HG02798 (cell line): ENCODE data around the gene RBM6.
"Not testable (repeated sequence)": the region's sequence is repeated elsewhere in the genome, so short reads cannot be mapped to it uniquely, and the experiment has no call there.

Experiments
- ATAC-seq: cut with Tn5 transposase; IDR thresholded peaks from one replicate; pipeline ENCODE4 v1.9.1; 2021; ENCODE audit warnings: mild to moderate bottlenecking; ENCODE audit not compliant: unreplicated experiment, poor library complexity

Gene RBM6

DNA sequence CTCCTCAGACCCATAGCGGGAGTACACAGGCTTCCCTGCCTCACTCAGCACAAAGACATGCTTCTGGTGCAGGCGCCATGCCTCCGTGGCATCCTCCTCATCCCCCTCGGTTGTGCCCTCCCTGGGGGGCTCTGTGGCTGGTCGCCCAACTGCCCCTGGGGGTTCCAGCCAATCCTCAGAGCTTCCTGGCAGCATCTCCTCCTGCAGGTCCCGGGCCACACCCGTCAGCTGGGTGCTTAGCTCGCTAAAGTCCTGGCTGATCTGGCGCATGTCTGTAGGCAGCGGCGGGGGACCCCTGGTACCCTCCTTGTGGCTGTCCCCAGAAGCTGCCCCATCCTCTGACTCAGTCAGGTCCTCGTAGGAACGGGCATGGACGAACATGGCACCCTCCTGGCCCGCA lies 28.3 kb upstream of the RBM6 start:
- ATAC-seq: no peak

DNA sequence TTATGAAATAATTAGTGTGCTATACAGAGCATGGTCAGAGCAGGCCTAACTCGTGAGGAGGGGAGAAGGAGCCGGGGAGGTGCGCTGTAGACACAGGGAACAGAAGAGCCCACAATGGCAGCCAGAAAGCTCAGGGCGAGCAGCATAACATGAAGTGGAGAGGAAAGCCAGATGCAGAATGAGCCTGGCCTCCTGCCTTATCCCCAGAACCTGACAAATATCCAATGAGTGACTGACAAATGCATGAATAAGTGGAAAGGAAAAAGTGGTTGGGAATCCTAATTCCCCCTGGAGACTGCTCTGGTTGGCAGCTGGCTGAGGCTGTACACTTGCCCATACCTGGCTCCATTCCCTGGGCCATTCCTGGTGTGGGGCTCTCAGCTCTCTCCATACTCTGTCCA lies 27.1 kb upstream of the RBM6 start:
- ATAC-seq: no peak

DNA sequence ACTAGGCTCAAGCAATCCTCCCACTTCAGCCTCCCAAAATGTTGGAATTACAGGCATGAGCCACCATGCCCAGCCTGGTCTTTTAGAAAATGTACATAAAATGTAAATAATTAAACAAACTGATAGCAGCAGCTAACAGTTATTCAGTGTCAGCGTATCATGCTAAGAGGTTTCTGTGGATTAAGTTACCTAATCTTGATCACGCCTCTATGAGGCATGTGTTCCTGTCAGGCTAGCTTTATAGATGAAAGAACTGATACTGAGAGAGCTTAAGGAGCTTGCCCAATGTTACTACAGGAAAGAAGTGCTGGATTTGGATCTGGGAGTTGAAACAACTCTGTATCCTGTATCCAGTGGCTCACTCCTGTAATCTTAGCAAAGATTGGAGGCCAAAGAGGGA lies 25.0 kb upstream of the RBM6 start:
- ATAC-seq: no peak

DNA sequence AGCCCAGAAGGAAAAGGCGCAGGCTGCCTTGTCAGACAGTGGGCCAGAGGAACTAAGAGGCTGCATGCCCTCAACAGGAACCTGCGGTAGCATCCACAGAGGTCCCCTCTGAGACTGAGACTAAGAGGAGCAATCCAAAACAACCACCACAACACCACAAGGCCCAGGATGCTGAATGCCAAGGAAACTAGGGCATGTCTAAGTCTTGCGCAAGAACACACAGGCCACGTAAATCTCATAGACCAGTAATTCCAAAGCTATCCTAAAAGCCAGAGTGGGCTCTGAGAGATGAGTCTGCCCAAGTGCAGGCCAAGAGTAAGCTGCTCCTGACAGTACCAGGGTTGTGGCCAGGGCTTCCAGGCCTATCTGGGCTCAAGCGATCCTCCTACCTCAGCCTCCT lies 23.3 kb upstream of the RBM6 start:
- ATAC-seq: no peak

DNA sequence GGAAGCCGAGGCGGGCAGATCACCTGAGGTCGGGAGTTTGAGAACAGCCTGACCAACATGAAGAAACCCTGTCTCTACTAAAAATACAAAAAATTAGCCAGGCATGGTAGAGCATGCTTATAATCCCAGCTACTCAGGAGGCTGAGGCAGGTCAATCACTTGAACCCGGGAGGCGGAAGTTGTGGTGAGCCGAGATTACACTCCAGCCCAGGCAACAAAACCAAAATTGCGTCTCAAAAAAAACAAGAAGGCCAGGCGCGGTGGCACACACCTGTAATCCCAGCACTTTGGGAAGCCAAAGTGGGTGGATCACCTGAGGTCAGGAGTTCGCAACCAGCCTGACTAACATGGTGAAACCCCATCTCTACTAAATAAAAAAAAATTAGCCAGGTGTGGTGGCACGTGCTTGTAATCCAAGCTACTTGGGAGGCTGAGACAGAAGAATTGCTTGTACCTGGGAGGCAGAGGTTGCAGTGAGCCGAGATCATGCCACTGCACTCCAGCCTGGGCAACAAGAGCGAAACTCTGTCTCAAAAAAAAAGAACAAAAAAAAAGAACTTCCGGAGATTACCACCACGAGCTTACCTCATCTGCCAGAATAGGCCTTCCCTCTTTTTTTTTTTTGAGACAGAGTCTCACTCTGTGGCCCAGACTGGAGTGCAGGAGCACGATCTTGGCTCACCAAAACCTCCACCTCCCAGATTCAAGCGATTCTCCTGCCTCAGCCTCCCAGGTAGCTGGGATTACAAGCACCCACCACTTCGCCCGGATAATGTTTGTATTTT lies 22.0 kb upstream of the RBM6 start:
- not testable (repeated sequence) for ATAC-seq

DNA sequence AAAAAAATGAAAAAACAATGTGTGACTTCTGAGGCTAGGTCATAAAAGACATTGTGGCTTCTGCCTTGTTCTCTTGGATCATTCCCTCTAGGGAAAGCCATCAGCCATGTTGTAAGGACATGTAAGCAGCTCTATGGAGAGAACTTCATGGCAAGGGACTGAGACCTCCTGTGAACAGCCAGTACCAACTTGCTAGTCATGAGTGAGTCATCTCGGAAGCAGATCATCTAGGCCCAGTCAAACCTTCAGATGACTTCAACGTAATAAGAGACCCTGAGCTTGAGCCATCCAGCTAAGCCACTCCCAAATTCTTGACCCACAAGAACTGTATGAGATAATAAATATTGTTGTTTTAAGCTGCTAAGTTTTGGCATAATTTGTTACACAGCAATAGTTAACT lies 15.3 kb upstream of the RBM6 start:
- ATAC-seq: no peak

DNA sequence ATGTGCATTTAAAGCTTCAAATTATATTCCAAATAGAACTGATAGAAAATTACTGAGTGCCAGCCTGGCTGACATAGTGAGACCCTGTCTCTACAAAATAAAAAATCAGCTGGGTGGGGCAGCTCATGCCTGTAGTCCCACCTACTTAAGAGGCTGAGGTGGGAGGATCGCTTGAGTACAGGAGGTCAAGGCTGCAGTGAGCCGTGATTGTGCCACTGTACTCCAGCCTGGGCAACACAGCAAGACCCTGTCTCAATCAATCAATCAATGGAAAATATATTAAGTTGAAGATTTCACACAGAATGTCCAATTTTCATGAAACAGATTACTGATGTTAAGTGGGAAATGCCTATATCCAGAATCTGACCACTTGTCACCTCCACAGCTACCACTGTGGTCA lies 14.5 kb upstream of the RBM6 start:
- ATAC-seq: no peak

DNA sequence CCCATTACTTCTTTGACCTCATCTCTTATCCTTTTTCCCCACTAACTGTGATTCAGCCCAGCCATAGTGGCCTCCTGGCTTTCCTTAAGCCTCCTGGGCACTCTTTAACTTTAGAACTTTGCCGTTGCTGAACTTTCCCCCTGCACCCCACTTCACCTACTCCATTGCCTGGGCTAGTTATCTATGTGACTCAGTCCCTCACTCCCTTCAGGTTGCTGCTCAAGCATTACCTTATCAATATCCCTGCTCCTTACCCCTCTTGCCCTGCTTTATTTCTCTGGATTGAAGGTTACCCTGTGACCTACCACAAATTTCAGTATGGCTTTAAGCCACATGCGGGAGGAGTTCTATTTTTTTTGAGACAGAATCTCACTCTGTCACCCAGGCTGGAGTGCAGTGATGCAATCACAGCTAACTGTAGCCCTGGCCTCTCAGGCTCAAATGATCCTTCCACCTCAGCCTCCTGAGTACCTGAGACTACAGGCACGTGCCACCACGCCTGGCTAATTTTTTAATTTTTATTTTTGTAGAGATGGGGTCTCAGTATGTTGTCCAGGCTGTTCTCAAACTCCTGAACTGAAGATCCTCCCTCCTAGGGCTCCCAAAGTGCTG lies 13.7 kb upstream of the RBM6 start:
- no peak for ATAC-seq

DNA sequence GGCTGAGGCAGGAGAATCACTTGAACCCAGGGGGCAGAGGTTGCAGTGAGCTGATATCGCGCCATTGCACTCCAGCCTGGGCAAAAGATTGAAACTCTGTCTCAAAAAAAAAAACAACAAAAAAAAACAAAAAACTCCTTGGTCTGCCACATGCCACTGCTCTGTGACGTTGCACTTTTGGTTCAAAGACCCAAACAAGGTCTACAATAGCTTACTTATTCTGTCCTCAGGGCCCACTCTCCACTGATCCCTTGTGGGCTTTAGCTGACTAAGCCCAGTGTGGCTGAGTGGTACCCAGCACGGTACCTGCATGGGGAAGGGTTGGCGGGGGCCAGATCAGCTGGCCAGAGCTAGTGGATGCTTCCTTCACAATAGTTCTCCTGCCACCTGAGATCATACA lies 12.2 kb upstream of the RBM6 start:
- ATAC-seq: no peak

DNA sequence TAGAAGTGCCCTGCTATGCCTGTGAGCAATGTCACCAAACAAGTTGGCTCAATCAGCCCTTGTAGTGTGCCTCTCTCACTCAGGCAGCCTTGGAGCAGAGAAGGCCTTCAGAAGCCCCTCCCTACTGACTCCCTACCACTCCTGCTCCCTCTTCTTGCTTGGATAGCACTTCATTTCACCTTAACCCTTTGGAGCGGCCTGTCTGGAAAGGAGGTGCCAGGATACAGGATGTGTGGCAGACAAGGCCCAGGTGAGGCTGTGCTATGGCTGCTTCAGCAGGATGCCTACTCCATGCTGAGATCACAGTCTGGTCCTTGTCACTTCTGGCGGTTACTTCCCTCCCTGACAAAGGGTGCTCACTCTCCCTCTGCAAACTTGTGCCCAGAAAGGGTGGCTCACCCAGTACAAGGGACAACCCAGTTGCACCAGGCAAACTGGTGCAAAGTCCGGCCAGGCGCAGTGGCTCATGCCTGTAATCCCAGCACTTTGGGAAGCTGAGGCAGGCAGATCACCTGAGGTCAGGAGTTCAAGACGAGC lies 11.4 kb upstream of the RBM6 start:
- ATAC-seq: no peak

DNA sequence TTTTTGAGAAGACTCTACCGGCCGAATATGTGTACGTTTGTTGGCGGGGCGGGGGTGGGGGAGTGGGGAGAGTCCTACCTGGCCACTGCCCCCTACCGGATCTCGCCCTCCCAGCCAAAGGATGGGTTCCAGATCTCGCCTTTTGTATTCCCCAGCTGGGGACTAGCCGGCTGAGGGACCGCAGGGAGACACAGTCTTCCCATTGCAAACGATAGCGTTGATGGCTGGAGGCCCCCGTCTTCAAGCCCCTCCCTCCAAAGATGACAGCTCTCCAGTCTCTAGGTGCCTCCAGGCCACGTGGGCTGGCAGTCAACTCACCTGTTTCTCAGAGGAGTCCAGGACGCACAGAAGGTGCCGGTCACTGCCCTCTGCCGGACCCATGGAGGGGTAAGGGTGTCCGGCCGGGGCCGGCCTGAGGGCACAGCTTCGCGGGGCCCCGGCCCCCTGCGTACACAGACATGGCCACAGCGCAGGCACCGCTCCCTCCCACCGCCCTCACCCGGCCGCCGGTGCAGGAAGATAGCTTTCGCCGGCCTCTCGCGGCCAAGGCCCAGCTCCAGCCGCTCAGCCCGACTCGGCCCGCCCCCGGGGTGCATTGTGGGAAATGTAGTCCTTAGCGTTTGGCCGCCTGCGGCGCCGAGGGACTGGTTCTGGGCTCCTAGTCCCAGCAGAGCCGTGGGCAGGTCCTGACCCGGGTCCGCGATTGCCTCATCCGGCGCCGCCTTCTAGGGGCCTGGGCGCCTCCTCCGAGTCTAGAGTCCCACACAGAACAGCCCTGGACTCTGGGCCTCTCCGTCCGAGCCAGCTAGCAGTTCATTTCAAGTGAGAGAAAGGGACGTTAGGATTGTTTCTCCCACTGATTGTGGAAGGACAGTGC lies 10.4 kb upstream of the RBM6 start, which contains the start of gene MON1A:
Gene MON1A (minus strand): TSS at position 521 of the 877 bp plus-strand sequence. CDS start 16,465 bp downstream, outside the sequence.
- ATAC-seq: peak; percentile 92

DNA sequence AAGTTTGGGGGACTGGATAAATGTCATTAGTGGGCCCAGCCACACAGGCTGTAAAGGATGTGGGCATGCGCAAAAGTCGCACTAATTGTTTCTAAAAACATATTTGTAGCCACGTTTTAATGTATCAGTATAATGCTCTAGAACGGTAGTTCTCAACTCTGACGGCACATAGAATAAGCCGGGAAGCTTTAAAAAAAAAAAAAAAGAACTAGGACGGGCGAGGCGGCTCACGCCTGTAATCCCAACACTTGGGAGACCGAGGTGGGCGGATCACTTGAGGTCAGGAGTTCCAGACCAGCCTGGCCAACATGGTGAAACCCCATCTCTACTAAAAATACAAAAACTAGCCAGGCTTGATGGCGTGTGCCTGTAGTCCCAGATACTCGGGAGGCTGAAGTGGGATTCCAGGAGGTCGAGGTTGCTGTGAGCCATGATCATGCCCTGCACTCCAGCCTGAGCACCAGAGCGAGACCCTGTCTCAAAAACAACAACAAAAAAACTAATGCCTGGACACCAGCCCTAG lies 9.7 kb upstream of the RBM6 start:
- ATAC-seq: no peak

DNA sequence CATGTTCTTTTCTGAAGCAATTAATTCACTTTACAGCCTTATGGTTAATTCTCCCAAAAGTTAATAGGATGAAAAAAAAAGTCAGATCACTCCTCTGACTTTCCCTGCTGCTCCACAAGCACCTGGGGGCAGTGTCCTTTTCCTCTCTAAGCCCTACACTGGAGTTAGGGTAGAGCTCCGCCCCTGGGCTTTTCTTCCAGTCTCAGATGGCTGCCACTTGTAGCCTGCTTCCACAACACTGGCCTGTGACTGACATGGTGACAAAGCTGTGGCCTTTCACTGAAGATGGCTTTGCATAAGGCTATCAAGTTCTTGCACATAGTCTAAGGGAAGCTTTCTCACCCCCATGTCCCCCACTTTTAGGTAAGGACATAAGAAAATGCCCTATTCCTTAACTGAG lies 9.0 kb upstream of the RBM6 start:
- ATAC-seq: no peak

DNA sequence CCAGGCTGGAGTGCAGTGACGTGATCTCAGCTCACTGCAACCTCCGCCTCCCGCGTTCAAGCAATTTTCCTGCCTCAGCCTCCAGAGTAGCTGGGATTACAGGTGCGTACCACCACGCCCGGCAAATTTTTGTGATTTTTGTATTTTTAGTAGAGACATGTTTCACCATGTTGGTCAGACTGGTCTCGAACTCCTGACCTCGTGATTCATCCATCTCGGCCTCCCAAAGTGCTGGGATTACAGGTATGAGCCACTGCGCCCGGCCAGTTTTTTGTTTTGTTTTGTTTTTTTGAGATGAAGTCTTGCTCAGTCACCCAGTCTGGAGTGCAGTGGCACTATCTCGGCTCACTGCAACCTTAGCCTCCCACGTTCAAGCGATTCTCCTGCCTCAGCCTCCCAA lies 7.7 kb upstream of the RBM6 start:
- not testable (repeated sequence) for ATAC-seq

DNA sequence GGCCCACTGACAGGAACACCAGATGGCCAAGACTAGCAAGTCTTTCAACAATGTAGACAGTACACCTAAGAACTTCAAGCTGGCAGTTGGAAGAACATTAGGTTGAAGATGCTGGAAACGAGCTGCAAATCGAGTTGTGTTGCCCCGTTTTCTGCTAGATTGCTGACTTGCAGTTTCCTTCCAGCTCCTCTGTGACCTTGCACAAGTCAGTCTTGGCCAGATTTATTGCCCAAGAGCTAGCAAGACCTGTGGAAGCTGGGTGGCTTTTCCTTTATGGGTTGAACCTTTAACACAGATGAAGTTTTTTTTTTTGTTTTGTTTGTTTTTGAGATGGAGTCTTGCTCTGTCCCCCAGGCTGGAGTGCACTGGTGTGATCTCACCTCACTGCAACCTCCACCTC lies 2.9 kb upstream of the RBM6 start:
- no peak for ATAC-seq

DNA sequence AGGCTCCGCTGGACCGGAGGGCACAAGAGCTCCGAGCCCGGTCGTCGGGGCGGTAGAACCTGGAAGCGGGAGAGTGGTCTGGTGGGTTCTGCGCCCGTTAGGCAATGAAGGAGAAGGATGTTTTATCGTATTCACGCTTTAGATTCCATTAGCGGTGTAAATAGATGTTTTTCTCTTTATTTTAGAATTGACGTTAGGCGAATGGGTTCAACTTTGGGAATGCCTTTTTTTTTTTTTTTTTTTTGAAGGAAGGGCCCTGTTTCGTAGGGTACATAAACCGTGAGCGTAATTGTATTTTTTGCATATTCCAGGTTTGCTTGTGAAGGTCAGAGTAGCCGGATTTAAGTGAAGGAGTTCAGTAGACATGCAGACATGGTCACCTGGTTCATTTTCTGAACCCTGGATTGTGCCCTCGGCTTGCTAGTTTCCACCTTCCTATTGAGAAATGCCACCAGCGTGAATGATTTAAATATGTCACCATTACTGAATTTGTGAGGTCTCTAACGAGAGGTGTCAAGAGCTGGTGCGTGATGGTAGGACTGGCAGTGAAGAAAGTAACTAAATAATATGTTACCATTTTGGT lies 808 bp downstream of the RBM6 start:
- no peak for ATAC-seq

DNA sequence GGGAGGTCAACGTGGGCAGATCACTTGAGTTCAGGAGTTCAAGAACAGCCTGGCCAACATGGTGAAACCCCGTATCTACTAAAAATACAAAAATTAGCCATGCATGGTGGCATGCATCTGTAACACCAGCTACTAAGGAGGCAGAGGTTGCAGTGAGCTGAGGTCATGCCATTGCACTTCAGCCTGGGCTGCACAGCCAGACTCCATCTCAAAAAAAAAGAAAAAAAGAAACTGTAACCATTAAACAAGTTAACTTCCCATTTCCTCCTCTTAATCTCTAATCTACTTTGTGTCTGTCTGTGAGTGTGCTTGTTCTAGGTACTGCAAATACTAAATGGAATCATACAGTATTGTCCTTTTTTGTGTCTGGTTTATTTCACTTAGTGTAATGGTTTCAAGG lies 2.7 kb downstream of the RBM6 start:
- no peak for ATAC-seq

DNA sequence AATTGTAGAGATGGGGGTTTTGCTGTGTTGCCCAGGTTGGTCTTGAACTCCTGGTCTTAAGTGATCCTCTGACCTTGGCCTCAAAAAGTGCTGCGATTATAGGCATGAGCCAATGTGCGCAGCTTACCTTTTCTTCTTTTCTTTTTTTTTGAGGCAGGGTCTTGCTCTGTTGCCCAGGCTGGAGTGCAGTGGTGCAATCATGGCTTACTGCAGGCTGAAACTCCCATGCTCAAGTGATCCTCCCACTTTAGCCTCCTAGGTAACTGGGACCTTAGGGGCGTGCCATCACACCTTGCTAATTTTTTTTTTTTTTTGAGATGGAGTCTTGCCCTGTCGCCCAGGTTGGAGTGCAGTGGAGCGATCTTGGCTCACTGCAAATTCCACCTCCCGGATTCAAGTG lies 13.0 kb downstream of the RBM6 start:
- no peak for ATAC-seq

DNA sequence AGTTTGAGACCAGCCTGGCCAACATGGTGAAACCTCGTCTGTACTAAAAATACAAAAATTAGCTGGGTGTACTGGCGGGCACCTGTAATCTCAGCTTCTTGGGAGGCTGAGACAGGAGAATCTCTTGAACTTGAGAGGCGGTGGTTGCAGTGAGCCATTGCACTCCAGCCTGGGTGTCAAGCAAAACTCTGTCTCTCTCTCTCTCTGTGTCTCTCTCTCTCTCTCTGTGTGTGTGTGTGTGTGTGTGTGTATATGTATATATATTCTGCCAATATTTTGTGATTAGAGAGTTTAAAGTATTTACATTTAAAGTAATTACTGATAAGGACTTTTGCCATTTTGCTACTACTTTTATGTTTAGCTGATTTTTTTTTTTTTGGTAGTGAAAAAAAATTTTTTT lies 15.7 kb downstream of the RBM6 start:
- no peak for ATAC-seq

DNA sequence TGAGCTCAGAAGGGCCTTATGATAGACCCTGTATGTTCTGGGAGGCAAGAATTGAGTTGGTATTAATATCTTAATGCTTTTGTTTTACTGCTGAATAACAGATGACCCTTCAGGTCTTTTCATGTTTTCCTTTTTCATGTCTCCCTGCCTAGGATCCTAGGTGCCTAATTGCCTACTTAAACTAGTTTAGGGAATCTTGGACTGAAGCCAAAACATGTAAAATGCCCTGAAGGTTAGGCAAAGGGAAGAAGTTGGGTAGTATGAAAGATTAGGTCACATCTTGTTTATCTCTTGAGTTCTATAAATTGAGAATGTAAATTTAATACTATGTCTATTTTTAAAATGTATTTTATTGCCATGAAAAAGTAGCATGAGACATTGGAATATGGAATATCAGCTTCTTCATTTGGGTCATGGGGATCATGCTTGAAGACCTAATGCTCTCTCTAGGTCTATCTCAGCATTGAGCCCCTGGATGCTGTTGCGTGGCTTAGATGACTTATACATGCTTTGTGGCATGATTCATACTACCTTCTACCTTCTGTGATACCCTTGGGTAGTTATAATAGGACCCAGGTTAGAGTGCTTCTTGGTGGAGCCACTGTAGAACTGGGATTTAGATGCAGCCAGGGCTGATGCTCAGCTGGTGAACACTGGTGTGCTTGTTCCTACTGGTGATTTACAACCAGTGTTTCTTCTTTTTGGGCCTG lies 26.4 kb downstream of the RBM6 start:
- ATAC-seq: no peak
